H9 (cell line): ENCODE data around the gene CHRNB4. TPM values are rescaled to one million over a fixed set of nuclear protein-coding genes. Genes with fewer than 3 reads are reported as not detected.

Experiments used
- DNase-seq: peaks from one replicate; pipeline ENCODE4 v3.0.0-alpha.2; 2017
- H2AFZ ChIP-seq: one replicate; pipeline ENCODE4 v1.6.1; 2013; ENCODE audit warnings: mild to moderate bottlenecking, low read length, control low read depth, moderate library complexity
- H2AK5ac ChIP-seq: 2 replicates; pipeline ENCODE4 v1.6.1; 2013; ENCODE audit warnings: low read length, control low read depth, mixed read lengths; ENCODE audit not compliant: insufficient read length
- H2BK120ac ChIP-seq: one replicate; pipeline ENCODE4 v1.6.1; 2013; ENCODE audit warnings: low read depth, mild to moderate bottlenecking, low read length, control low read depth, inconsistent platforms; ENCODE audit not compliant: poor library complexity, severe bottlenecking
- H2BK12ac ChIP-seq: 2 replicates; pipeline ENCODE4 v1.6.1; 2013; ENCODE audit warnings: low read length, control low read depth, mixed read lengths, low read depth; ENCODE audit not compliant: insufficient read length
- H2BK15ac ChIP-seq: 2 replicates; pipeline ENCODE4 v1.6.1; 2013; ENCODE audit warnings: low read depth, low read length, control low read depth
- H2BK20ac ChIP-seq: one replicate; pipeline ENCODE4 v1.6.1; 2013; ENCODE audit warnings: low read depth, mild to moderate bottlenecking, low read length, control low read depth, inconsistent platforms; ENCODE audit not compliant: poor library complexity, severe bottlenecking
- H2BK5ac ChIP-seq: 2 replicates; pipeline ENCODE4 v1.6.1; 2013; ENCODE audit warnings: low read length, control low read depth, mixed read lengths; ENCODE audit not compliant: insufficient read length
- H3K14ac ChIP-seq: 2 replicates; pipeline ENCODE4 v1.6.1; 2013; ENCODE audit warnings: low read length, control low read depth; ENCODE audit not compliant: insufficient read depth
- H3K18ac ChIP-seq: 2 replicates; pipeline ENCODE4 v1.6.1; 2013; ENCODE audit warnings: low read depth, mild to moderate bottlenecking, mixed read lengths, low read length, control low read depth; ENCODE audit not compliant: insufficient read length
- H3K23ac ChIP-seq: 2 replicates; pipeline ENCODE4 v1.6.1; 2013; ENCODE audit warnings: low read length, control low read depth, mixed read lengths, low read depth; ENCODE audit not compliant: insufficient read length
- H3K23me2 ChIP-seq: 2 replicates; pipeline ENCODE4 v1.6.1; 2013; ENCODE audit warnings: low read depth, mild to moderate bottlenecking, mixed read lengths, low read length, control low read depth; ENCODE audit not compliant: insufficient read length, poor library complexity, severe bottlenecking
- H3K27ac ChIP-seq: 2 replicates; pipeline ENCODE4 v1.5.1; 2013; ENCODE audit warnings: low read length, control low read depth, mixed read lengths, low read depth; ENCODE audit not compliant: insufficient read length
- H3K27me3 ChIP-seq: 2 replicates; pipeline ENCODE4 v1.6.1; 2013; ENCODE audit warnings: low read length, control low read depth, inconsistent platforms; ENCODE audit not compliant: insufficient read depth
- H3K4ac ChIP-seq: 2 replicates; pipeline ENCODE4 v1.6.1; 2013; ENCODE audit warnings: low read depth, mild to moderate bottlenecking, control low read depth, inconsistent platforms, low read length, moderate library complexity
- H3K4me1 ChIP-seq: 2 replicates; pipeline ENCODE4 v1.6.1; 2013; ENCODE audit warnings: low read length, control low read depth, inconsistent platforms; ENCODE audit not compliant: insufficient read depth
- H3K4me2 ChIP-seq: 2 replicates; pipeline ENCODE4 v1.6.1; 2013; ENCODE audit warnings: low read length, control low read depth, mixed read lengths; ENCODE audit not compliant: insufficient read length, insufficient read depth
- H3K56ac ChIP-seq: 2 replicates; pipeline ENCODE4 v1.6.1; 2013; ENCODE audit warnings: low read depth, mild to moderate bottlenecking, mixed read lengths, low read length, control low read depth; ENCODE audit not compliant: insufficient read length
- H3K79me1 ChIP-seq: 2 replicates; pipeline ENCODE4 v1.6.1; 2013; ENCODE audit warnings: low read depth, mild to moderate bottlenecking, moderate library complexity, low read length, control low read depth, inconsistent platforms; ENCODE audit not compliant: insufficient read depth, poor library complexity, severe bottlenecking
- H3K79me2 ChIP-seq: 2 replicates; pipeline ENCODE4 v1.6.1; 2013; ENCODE audit warnings: low read length, control low read depth, inconsistent platforms; ENCODE audit not compliant: insufficient read depth
- H3K9ac ChIP-seq: 2 replicates; pipeline ENCODE4 v1.6.1; 2013; ENCODE audit warnings: low read length, control low read depth, mixed read lengths; ENCODE audit not compliant: insufficient read length; ENCODE audit errors: extremely low read depth
- H3K9me3 ChIP-seq: one replicate; pipeline ENCODE4 v1.6.1; 2013; ENCODE audit warnings: low read depth, low read length, inconsistent platforms; ENCODE audit not compliant: control insufficient read depth
- H3T11ph ChIP-seq: one replicate; pipeline ENCODE4 v1.6.1; 2013; ENCODE audit warnings: mild to moderate bottlenecking, low read length, control low read depth, inconsistent platforms
- H4K20me1 ChIP-seq: one replicate; pipeline ENCODE4 v1.6.1; 2013; ENCODE audit not compliant: control insufficient read depth, insufficient read length, insufficient read depth
- H4K5ac ChIP-seq: 2 replicates; pipeline ENCODE4 v1.6.1; 2013; ENCODE audit warnings: low read depth, mild to moderate bottlenecking, mixed read lengths, low read length, control low read depth; ENCODE audit not compliant: insufficient read length
- H4K8ac ChIP-seq: replicated peaks from 2 replicates; pipeline ENCODE4 v1.6.1; 2013; ENCODE audit warnings: low read length, control low read depth, mixed read lengths, low read depth; ENCODE audit not compliant: insufficient read length
- H4K91ac ChIP-seq: 2 replicates; pipeline ENCODE4 v1.6.1; 2013; ENCODE audit warnings: low read depth, mild to moderate bottlenecking, moderate library complexity, mixed read lengths, low read length, control low read depth; ENCODE audit not compliant: insufficient read length
- H3K27ac Mint-ChIP-seq, 3 experiments: 2 replicates in 2 of 3; 3 replicates in 1 of 3; pipeline ENCODE4 v1.8.0; 2020 to 2021; ENCODE audit warnings: mixed read lengths in 3 of 3, mild to moderate bottlenecking in 1 of 3, moderate library complexity in 1 of 3
- H3K27me3 Mint-ChIP-seq: 2 replicates; pipeline ENCODE4 v1.8.0; 2021; ENCODE audit warnings: low read depth, mild to moderate bottlenecking, moderate library complexity, mixed read lengths
- H3K36me3 Mint-ChIP-seq, 3 experiments: 2 replicates in 2 of 3; 3 replicates in 1 of 3; pipeline ENCODE4 v1.8.0; 2020 to 2021; ENCODE audit warnings: low read depth in 3 of 3, mixed read lengths in 3 of 3; ENCODE audit not compliant: insufficient read depth in 1 of 3
- H3K4me1 Mint-ChIP-seq, 2 experiments: 2 replicates each; pipeline ENCODE4 v1.8.0; 2020; ENCODE audit warnings: mixed read lengths in 2 of 2
- H3K4me3 Mint-ChIP-seq, 2 experiments: 2 replicates in 1 of 2; 3 replicates in 1 of 2; pipeline ENCODE4 v1.8.0; 2020 to 2021; ENCODE audit warnings: mild to moderate bottlenecking in 2 of 2, mixed read lengths in 2 of 2, moderate library complexity in 1 of 2
- H3K9me3 Mint-ChIP-seq, 2 experiments: 2 replicates in 1 of 2; 3 replicates in 1 of 2; pipeline ENCODE4 v1.8.0; 2020; ENCODE audit warnings: mild to moderate bottlenecking in 2 of 2, mixed read lengths in 2 of 2, moderate library complexity in 1 of 2
- whole genome bisulfite sequencing: extraction: QIAGEN DNeasy Blood & Tissue Kit; methylation state at CpG from one replicate; pipeline ENCODE4 v1.1.7; 2013; ENCODE audit warnings: missing lambda C conversion rate, low lambda C conversion rate, mixed read lengths; ENCODE audit not compliant: insufficient read length; ENCODE audit errors: extremely low coverage; 5-methylcytosine and 5-hydroxymethylcytosine counted together
- total RNA-seq: library from RNA; stranded (reverse); gene quantifications from 2 replicates; pipeline ENCODE4 v1.2.1, GENCODE V29; 2021
- TF ChIP-seq, protein P1 (sequence below): fragments of 200-600 bp; sonication (generic); conservative IDR thresholded peaks from 3 replicates; pipeline ENCODE4 v1.8.0; 2021; ENCODE audit warnings: antibody characterized with exemption, mild to moderate bottlenecking

Gene CHRNB4
- total RNA-seq, 1 experiment from 2014 or later: 1.9 TPM

DNA sequence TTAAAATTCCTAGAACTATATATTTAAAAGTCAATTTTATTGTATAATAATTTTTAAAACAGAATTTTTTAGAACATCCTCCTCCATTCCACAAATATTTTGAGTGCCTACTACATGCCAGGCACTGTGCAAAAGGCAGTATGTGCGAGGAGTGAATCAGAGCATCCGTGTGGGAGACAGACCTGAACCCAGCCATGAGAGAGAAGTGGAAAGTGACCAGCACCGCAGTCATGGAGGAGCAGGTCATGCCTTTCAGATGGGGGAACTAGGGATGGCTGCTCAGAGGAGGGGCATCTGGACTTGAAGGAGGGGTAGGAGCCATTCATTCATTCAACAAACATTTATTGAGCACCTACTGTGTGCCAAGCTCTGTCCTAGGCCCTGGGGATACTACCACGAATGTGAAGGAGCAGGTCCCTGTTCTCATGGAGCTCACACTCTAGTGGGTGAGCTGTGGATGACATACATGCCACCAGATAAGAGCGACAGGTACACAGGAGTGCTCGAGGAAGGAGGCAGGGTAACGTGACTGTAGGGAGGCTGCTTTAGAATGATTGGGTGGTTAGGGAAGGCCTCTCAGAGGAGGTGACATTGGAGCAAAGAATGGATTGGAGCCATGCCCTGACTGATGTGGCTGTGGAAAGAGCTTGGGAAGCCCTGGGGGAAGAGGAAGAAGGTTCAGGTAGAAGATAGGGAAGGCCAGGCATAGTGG is 17.1 kb downstream of the CHRNB4 start:
- peaks cover 7% of the 10 kb centered on the region; the same call in 1 of the 2 replicates for H3K27me3 ChIP-seq
- no peak overlapping the region for H2AFZ ChIP-seq
- no peak overlapping the region for H4K5ac ChIP-seq
- no peak overlapping the region for H3K27ac ChIP-seq
- no peak overlapping the region for H2BK20ac ChIP-seq
- H3K23ac ChIP-seq: no peak overlapping the region
- peaks cover 58% of the 10 kb centered on the region for H3K27me3 Mint-ChIP-seq
- H4K8ac ChIP-seq: no peak overlapping the region
- no peak overlapping the region for H3K14ac ChIP-seq
- TF ChIP-seq, protein P1, sequence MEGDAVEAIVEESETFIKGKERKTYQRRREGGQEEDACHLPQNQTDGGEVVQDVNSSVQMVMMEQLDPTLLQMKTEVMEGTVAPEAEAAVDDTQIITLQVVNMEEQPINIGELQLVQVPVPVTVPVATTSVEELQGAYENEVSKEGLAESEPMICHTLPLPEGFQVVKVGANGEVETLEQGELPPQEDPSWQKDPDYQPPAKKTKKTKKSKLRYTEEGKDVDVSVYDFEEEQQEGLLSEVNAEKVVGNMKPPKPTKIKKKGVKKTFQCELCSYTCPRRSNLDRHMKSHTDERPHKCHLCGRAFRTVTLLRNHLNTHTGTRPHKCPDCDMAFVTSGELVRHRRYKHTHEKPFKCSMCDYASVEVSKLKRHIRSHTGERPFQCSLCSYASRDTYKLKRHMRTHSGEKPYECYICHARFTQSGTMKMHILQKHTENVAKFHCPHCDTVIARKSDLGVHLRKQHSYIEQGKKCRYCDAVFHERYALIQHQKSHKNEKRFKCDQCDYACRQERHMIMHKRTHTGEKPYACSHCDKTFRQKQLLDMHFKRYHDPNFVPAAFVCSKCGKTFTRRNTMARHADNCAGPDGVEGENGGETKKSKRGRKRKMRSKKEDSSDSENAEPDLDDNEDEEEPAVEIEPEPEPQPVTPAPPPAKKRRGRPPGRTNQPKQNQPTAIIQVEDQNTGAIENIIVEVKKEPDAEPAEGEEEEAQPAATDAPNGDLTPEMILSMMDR: no peak
- no peaks in the 10 kb centered on the region for H4K20me1 ChIP-seq
- no peak overlapping the region for H3K27ac Mint-ChIP-seq
- no peak overlapping the region for H2BK15ac ChIP-seq
- no peaks in the 10 kb centered on the region for H3K36me3 Mint-ChIP-seq
- H3K79me2 ChIP-seq: no peaks in the 10 kb centered on the region
- no peak overlapping the region for H3K18ac ChIP-seq
- no peak overlapping the region for H3K4me3 Mint-ChIP-seq
- no CpG with 5 or more reads among the region's 7 CpGs for WGBS
- H3K23me2 ChIP-seq: peaks cover 10% of the 10 kb centered on the region
- no peak overlapping the region for H2AK5ac ChIP-seq
- H3K79me1 ChIP-seq: no peaks in the 10 kb centered on the region
- no peak overlapping the region for H3K4ac ChIP-seq
- H3K4me1 ChIP-seq: no peaks in the 10 kb centered on the region
- no peak overlapping the region for H3T11ph ChIP-seq
- H3K9me3 ChIP-seq: no peaks in the 10 kb centered on the region
- no peak overlapping the region for H2BK12ac ChIP-seq
- no peak for DNase-seq
- no peak overlapping the region for H3K4me2 ChIP-seq
- no peak overlapping the region for H3K9ac ChIP-seq
- H2BK120ac ChIP-seq: no peak overlapping the region
- no peak overlapping the region for H4K91ac ChIP-seq
- H2BK5ac ChIP-seq: no peak overlapping the region
- H3K9me3 Mint-ChIP-seq: no peaks in the 10 kb centered on the region; a peak in 1 of 5 replicates
- H3K4me1 Mint-ChIP-seq: peaks cover 9 to 15% of the 10 kb centered on the region in 2 experiments
- no peak overlapping the region for H3K56ac ChIP-seq
